Activated B cell treated with CpG ODN at 0.5 μM for 24 hours (primary cell): ENCODE data around the gene TBC1D30. TPM values are rescaled to one million over a fixed set of nuclear protein-coding genes. Genes with fewer than 3 reads are reported as not detected.
"Not testable (repeated sequence)": the region's sequence is repeated elsewhere in the genome, so short reads cannot be mapped to it uniquely, and the experiment has no call there.

Experiments
- ATAC-seq: fragments of 200-7000 bp; cut with Tn5 transposase; one replicate; pipeline ENCODE4 v1.10.0; 2021; ENCODE audit warnings: low read depth, mild to moderate bottlenecking, moderate library complexity
- CTCF ChIA-PET: fragments of 350-600 bp; sonication (Branson Sonifier 250); formaldehyde crosslinking; loops from one replicate; lab custom pipeline; 2021; ENCODE audit warnings: antibody characterized with exemption; lab: Charles Lee
- POLR2A ChIA-PET: fragments of 350-600 bp; sonication (Branson Sonifier 250); formaldehyde crosslinking; loops from one replicate; lab custom pipeline; 2021; ENCODE audit warnings: antibody characterized with exemption; lab: Charles Lee
- DNase-seq: peaks from one replicate; pipeline ENCODE4 v3.0.0; 2022
- H3K27ac Mint-ChIP-seq: one replicate; pipeline ENCODE4 v1.8.0; 2020; ENCODE audit warnings: mixed read lengths
- H3K27me3 Mint-ChIP-seq: one replicate; pipeline ENCODE4 v1.8.0; 2021; ENCODE audit warnings: mixed read lengths
- H3K36me3 Mint-ChIP-seq: one replicate; pipeline ENCODE4 v1.8.0; 2021; ENCODE audit warnings: low read depth, mixed read lengths
- H3K4me1 Mint-ChIP-seq: one replicate; pipeline ENCODE4 v1.8.0; 2021; ENCODE audit warnings: mixed read lengths
- H3K4me3 Mint-ChIP-seq: one replicate; pipeline ENCODE4 v1.8.0; 2020; ENCODE audit warnings: mild to moderate bottlenecking, mixed read lengths
- H3K9me3 Mint-ChIP-seq: one replicate; pipeline ENCODE4 v1.8.0; 2020; ENCODE audit warnings: mixed read lengths
- CTCF ChIP-seq: fragments of 200-600 bp; IDR thresholded peaks from one replicate; pipeline ENCODE4 v1.8.0; 2022; ENCODE audit warnings: antibody characterized with exemption, mild to moderate bottlenecking
- intact Hi-C: fragments of 100-400 bp; cut with micrococcal nuclease; formaldehyde crosslinking; loops from one replicate; pipeline ENCODE4 v1.15.1; 2024
- total RNA-seq: library from RNA; stranded (reverse); gene quantifications from 2 replicates; pipeline ENCODE4 v1.2.3, GENCODE V29; 2022

Gene TBC1D30
- total RNA-seq, 1 donor from 2014 or later, result 0.13 TPM

GRCh38 chr12:64836856-64837255 is 12.4 kb downstream of the TBC1D30 start:
- POLR2A ChIA-PET, result no interaction called here
- no peak overlapping the region for H3K27ac Mint-ChIP-seq
- no peak overlapping the region for H3K4me3 Mint-ChIP-seq
- CTCF ChIA-PET, result interaction anchor here (1.0 kb wide), 1 partner anchor 36 kb away, joined by 3 read pairs; no protein-coding TSS in a partner anchor
- no peak for TF ChIP-seq CTCF
- H3K9me3 Mint-ChIP-seq, result no peaks in the 10 kb centered on the region
- ATAC-seq (no peak), DNase-seq (no peak)
- intact Hi-C loops, result no loop called here
- no peaks in the 10 kb centered on the region for H3K4me1 Mint-ChIP-seq
- H3K36me3 Mint-ChIP-seq, result no peaks in the 10 kb centered on the region
- peaks cover 10% of the 10 kb centered on the region for H3K27me3 Mint-ChIP-seq

- no peak for TF ChIP-seq CTCF
- CTCF ChIA-PET, result no interaction called here
- POLR2A ChIA-PET, result no interaction called here
- Mint-ChIP-seq H3K27me3 (peaks cover 10% of the 10 kb centered on the region), H3K36me3 (no peaks in the 10 kb centered on the region), H3K4me3 (no peak overlapping the region), H3K27ac (no peak overlapping the region), H3K9me3 (no peaks in the 10 kb centered on the region), H3K4me1 (no peaks in the 10 kb centered on the region)
- no peak for DNase-seq
- no peak for ATAC-seq
- intact Hi-C loops, result no loop called here
Measured at GRCh38 chr12:64837427-64837826, 13.0 kb downstream of the TBC1D30 start.

- Mint-ChIP-seq H3K9me3 (no peaks in the 10 kb centered on the region), H3K4me1 (no peaks in the 10 kb centered on the region), H3K27me3 (peaks cover 4% of the 10 kb centered on the region), H3K36me3 (no peaks in the 10 kb centered on the region), H3K4me3 (no peak overlapping the region), H3K27ac (no peak overlapping the region)
- no peak for TF ChIP-seq CTCF
- intact Hi-C loops, result no loop called here
- ATAC-seq (no peak), DNase-seq (no peak)
- POLR2A ChIA-PET, result interaction anchor here (0.6 kb wide), 1 partner anchor 33 kb away, joined by 11 read pairs; no protein-coding TSS in a partner anchor
- CTCF ChIA-PET, result interaction anchor here (0.6 kb wide), 1 partner anchor 38 kb away, joined by 3 read pairs; no protein-coding TSS in a partner anchor
Measured at GRCh38 chr12:64840119-64840518, 15.7 kb downstream of the TBC1D30 start.

- ATAC-seq (no peak), DNase-seq (no peak)
- Mint-ChIP-seq H3K27ac (no peak overlapping the region), H3K36me3 (no peaks in the 10 kb centered on the region), H3K27me3 (no peaks in the 10 kb centered on the region), H3K4me1 (no peaks in the 10 kb centered on the region), H3K9me3 (no peaks in the 10 kb centered on the region), H3K4me3 (no peak overlapping the region)
- POLR2A ChIA-PET, result no interaction called here
- intact Hi-C loops, result no loop called here
- CTCF ChIA-PET, result no interaction called here
- TF ChIP-seq CTCF, result no peak
Measured at GRCh38 chr12:64840949-64841717, 16.7 kb downstream of the TBC1D30 start.

- H3K4me1 Mint-ChIP-seq, POLR2A ChIA-PET, intact Hi-C loops, H3K27ac Mint-ChIP-seq, ATAC-seq, H3K9me3 Mint-ChIP-seq, CTCF ChIA-PET, DNase-seq, H3K36me3 Mint-ChIP-seq, H3K4me3 Mint-ChIP-seq: not testable (repeated sequence)
- peaks cover 24% of the 10 kb centered on the region for H3K27me3 Mint-ChIP-seq
Measured at GRCh38 chr12:64848409-64848808, 24.0 kb downstream of the TBC1D30 start.
